HEK293 (cell line): ENCODE measurements around the gene TMEM233.

Experiments used
- CTCF ChIA-PET: fragments of 350-600 bp; formaldehyde crosslinking; extraction: SDS; loops from one replicate; lab custom pipeline; 2021; ENCODE audit warnings: antibody characterized with exemption; lab: Yijun Ruan, JAX
- POLR2A ChIA-PET: fragments of 300-600 bp; formaldehyde crosslinking; extraction: SDS; loops from one replicate; lab custom pipeline; 2020; ENCODE audit warnings: antibody characterized with exemption, inconsistent platforms; lab: Yijun Ruan, JAX
- H3K27ac ChIP-seq: fragments of 200-500 bp; sonication (Bioruptor generic); 2 replicates; pipeline ENCODE4 v1.5.1; 2014; ENCODE audit warnings: low read depth, low read length, control low read depth, inconsistent platforms; ENCODE audit errors: extremely low read depth
- H3K36me3 ChIP-seq, 2 experiments: fragments of 200-500 bp in 1 of 2; sonication (Bioruptor generic) in 1 of 2; 1 replicate in 1 of 2; 2 replicates in 1 of 2; pipeline ENCODE4 v1.5.1; 2014 to 2017; ENCODE audit warnings: inconsistent platforms in 2 of 2, low read length in 2 of 2; ENCODE audit not compliant: control insufficient read depth in 2 of 2, insufficient read depth in 1 of 2
- H3K4me1 ChIP-seq: fragments of 200-500 bp; sonication (Bioruptor generic); 2 replicates; pipeline ENCODE4 v1.5.1; 2014; ENCODE audit warnings: mild to moderate bottlenecking, low read length, inconsistent platforms; ENCODE audit not compliant: control insufficient read depth, insufficient read depth
- H3K4me3 ChIP-seq: 2 replicates; pipeline ENCODE4 v1.5.1; 2011; ENCODE audit warnings: low read depth, mild to moderate bottlenecking, control low read depth, low read length, moderate library complexity
- H3K9me3 ChIP-seq: fragments of 200-500 bp; sonication (Bioruptor generic); 2 replicates; pipeline ENCODE4 v1.5.1; 2014; ENCODE audit warnings: low read depth, low read length, inconsistent platforms; ENCODE audit not compliant: control insufficient read depth, insufficient read depth
- GLI2 ChIP-seq: fragments of 450-650 bp; formaldehyde crosslinking; IDR thresholded peaks from 2 replicates; pipeline ENCODE4; 2017; ENCODE audit warnings: missing biosample characterization, missing genetic modification characterization, low read depth, borderline replicate concordance
- KLF10 ChIP-seq: fragments of 450-650 bp; IDR thresholded peaks from 2 replicates; pipeline ENCODE4 v1.5.1; 2018; ENCODE audit warnings: missing biosample characterization, mild to moderate bottlenecking, missing genetic modification characterization
- MYNN ChIP-seq: fragments of 450-650 bp; formaldehyde crosslinking; IDR thresholded peaks from 2 replicates; pipeline ENCODE4 v1.5.1; 2016; ENCODE audit warnings: missing biosample characterization, missing genetic modification characterization, borderline replicate concordance
- SCRT2 ChIP-seq: fragments of 450-650 bp; formaldehyde crosslinking; IDR thresholded peaks from 2 replicates; pipeline ENCODE4 v1.5.1; 2016; ENCODE audit warnings: missing biosample characterization, missing genetic modification characterization
- SP2 ChIP-seq: fragments of 450-650 bp; formaldehyde crosslinking; IDR thresholded peaks from 2 replicates; pipeline ENCODE4 v1.5.1; 2016; ENCODE audit warnings: missing biosample characterization, missing genetic modification characterization
- WT1 ChIP-seq: fragments of 450-650 bp; formaldehyde crosslinking; IDR thresholded peaks from 2 replicates; pipeline ENCODE4 v1.5.1; 2016; ENCODE audit warnings: missing biosample characterization, missing genetic modification characterization
- ZNF114 ChIP-seq: fragments of 450-650 bp; formaldehyde crosslinking; IDR thresholded peaks from 2 replicates; pipeline ENCODE4 v1.5.0; 2017; ENCODE audit warnings: missing biosample characterization, missing genetic modification characterization
- ZNF24 ChIP-seq: fragments of 450-650 bp; formaldehyde crosslinking; IDR thresholded peaks from 2 replicates; pipeline ENCODE4 v1.5.1; 2016; ENCODE audit warnings: missing biosample characterization, missing genetic modification characterization
- ZNF248 ChIP-seq: fragments of 450-650 bp; formaldehyde crosslinking; IDR thresholded peaks from 2 replicates; pipeline ENCODE4 v1.5.1; 2017; ENCODE audit warnings: missing biosample characterization, missing genetic modification characterization
- ZNF335 ChIP-seq: fragments of 450-650 bp; formaldehyde crosslinking; conservative IDR thresholded peaks from 2 replicates; pipeline ENCODE4 v1.5.1; 2016; ENCODE audit warnings: missing biosample characterization, missing genetic modification characterization
- ZNF394 ChIP-seq: fragments of 450-650 bp; formaldehyde crosslinking; IDR thresholded peaks from 2 replicates; pipeline ENCODE4 v1.5.1; 2016; ENCODE audit warnings: missing biosample characterization, missing genetic modification characterization, mild to moderate bottlenecking, moderate library complexity, borderline replicate concordance
- ZNF433 ChIP-seq: fragments of 450-650 bp; formaldehyde crosslinking; IDR thresholded peaks from 2 replicates; pipeline ENCODE4 v1.5.1; 2016; ENCODE audit warnings: missing biosample characterization, missing genetic modification characterization, low read depth
- ZNF544 ChIP-seq: fragments of 450-650 bp; formaldehyde crosslinking; IDR thresholded peaks from 2 replicates; pipeline ENCODE4 v1.5.0; 2017; ENCODE audit warnings: missing biosample characterization, missing genetic modification characterization
- ZNF555 ChIP-seq: fragments of 450-650 bp; formaldehyde crosslinking; conservative IDR thresholded peaks from 2 replicates; pipeline ENCODE4 v1.5.1; 2017; ENCODE audit warnings: missing biosample characterization, mild to moderate bottlenecking, missing genetic modification characterization, inconsistent platforms
- ZNF585B ChIP-seq: fragments of 450-650 bp; formaldehyde crosslinking; IDR thresholded peaks from 2 replicates; pipeline ENCODE4 v1.5.1; 2016; ENCODE audit warnings: missing biosample characterization, missing genetic modification characterization
- ZNF76 ChIP-seq: fragments of 450-650 bp; formaldehyde crosslinking; IDR thresholded peaks from 2 replicates; pipeline ENCODE4; 2016; ENCODE audit warnings: low read depth, missing biosample characterization, missing genetic modification characterization, borderline replicate concordance
- ZNF777 ChIP-seq: fragments of 450-650 bp; formaldehyde crosslinking; IDR thresholded peaks from 2 replicates; pipeline ENCODE4 v1.5.1; 2017; ENCODE audit warnings: missing biosample characterization, missing genetic modification characterization, borderline replicate concordance
- ZXDB ChIP-seq: fragments of 450-650 bp; formaldehyde crosslinking; IDR thresholded peaks from 2 replicates; pipeline ENCODE4 v1.5.1; 2016; ENCODE audit warnings: missing biosample characterization, missing genetic modification characterization
- TF ChIP-seq, protein P1 (sequence below): fragments of 450-650 bp; formaldehyde crosslinking; IDR thresholded peaks from 2 replicates; pipeline ENCODE4 v1.5.1; 2016; ENCODE audit warnings: missing biosample characterization, missing genetic modification characterization
- TF ChIP-seq, protein P2 (sequence below): fragments of 450-650 bp; formaldehyde crosslinking; IDR thresholded peaks from 2 replicates; pipeline ENCODE4 v1.5.1; 2016; ENCODE audit warnings: missing biosample characterization, missing genetic modification characterization
- TF ChIP-seq, protein P3 (sequence below): fragments of 450-650 bp; formaldehyde crosslinking; IDR thresholded peaks from 2 replicates; pipeline ENCODE4 v1.5.1; 2016; ENCODE audit warnings: missing biosample characterization, missing genetic modification characterization
- TF ChIP-seq, protein P4 (sequence below): IDR thresholded peaks from 2 replicates; pipeline ENCODE4 v1.6.1; 2011; ENCODE audit warnings: mild to moderate bottlenecking, low read depth, low read length, borderline replicate concordance
- TF ChIP-seq, protein P5 (sequence below): fragments of 450-650 bp; formaldehyde crosslinking; IDR thresholded peaks from 2 replicates; pipeline ENCODE4 v1.5.1; 2016; ENCODE audit warnings: missing biosample characterization, missing genetic modification characterization, low read depth

Gene TMEM233

DNA sequence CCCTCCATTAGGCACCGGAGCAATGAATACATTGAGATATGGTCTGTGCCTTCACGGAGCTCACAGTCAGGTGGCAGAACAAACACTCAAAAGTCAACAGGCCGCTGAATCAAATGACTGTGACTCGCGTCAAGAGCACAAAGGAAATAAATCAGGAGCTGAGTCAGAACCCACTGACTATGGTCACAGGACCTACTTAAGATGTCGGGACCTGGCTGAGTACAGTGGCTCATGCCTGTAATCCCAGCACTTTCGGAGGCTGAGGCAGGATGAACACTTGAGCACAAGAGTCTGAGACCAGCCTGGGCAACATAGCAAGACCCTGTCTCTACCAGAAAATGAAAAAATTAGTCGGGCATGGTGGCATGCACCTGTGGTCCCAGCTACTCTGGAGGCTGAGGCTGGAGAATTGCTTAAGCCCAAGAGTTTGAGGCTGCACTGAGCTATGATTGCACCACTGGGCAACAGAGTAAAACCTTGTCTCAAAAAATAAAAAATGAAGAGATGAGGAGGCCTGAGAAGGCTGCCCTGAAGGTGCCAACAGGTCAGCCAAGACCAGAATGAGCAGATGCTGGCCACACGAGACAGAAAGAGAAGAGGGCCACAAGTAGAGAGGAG is 19.9 kb downstream of the TMEM233 start (continued):
- TF ChIP-seq, protein P1, sequence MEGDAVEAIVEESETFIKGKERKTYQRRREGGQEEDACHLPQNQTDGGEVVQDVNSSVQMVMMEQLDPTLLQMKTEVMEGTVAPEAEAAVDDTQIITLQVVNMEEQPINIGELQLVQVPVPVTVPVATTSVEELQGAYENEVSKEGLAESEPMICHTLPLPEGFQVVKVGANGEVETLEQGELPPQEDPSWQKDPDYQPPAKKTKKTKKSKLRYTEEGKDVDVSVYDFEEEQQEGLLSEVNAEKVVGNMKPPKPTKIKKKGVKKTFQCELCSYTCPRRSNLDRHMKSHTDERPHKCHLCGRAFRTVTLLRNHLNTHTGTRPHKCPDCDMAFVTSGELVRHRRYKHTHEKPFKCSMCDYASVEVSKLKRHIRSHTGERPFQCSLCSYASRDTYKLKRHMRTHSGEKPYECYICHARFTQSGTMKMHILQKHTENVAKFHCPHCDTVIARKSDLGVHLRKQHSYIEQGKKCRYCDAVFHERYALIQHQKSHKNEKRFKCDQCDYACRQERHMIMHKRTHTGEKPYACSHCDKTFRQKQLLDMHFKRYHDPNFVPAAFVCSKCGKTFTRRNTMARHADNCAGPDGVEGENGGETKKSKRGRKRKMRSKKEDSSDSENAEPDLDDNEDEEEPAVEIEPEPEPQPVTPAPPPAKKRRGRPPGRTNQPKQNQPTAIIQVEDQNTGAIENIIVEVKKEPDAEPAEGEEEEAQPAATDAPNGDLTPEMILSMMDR (tag by site-specific recombination) = no peak
- TF ChIP-seq, protein P2, sequence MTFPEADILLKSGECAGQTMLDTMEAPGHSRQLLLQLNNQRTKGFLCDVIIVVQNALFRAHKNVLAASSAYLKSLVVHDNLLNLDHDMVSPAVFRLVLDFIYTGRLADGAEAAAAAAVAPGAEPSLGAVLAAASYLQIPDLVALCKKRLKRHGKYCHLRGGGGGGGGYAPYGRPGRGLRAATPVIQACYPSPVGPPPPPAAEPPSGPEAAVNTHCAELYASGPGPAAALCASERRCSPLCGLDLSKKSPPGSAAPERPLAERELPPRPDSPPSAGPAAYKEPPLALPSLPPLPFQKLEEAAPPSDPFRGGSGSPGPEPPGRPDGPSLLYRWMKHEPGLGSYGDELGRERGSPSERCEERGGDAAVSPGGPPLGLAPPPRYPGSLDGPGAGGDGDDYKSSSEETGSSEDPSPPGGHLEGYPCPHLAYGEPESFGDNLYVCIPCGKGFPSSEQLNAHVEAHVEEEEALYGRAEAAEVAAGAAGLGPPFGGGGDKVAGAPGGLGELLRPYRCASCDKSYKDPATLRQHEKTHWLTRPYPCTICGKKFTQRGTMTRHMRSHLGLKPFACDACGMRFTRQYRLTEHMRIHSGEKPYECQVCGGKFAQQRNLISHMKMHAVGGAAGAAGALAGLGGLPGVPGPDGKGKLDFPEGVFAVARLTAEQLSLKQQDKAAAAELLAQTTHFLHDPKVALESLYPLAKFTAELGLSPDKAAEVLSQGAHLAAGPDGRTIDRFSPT (tag by site-specific recombination) = peak; percentile 44; the same call in 1 of the 2 replicates
- TF ChIP-seq SCRT2 (peak; percentile 65), SP2 (tag by site-specific recombination) (no peak), ZNF335 (0 out of 2 replicates have a peak, but pooled peaks have one; percentile 12), ZNF248 (tag by site-specific recombination) (no peak)

DNA sequence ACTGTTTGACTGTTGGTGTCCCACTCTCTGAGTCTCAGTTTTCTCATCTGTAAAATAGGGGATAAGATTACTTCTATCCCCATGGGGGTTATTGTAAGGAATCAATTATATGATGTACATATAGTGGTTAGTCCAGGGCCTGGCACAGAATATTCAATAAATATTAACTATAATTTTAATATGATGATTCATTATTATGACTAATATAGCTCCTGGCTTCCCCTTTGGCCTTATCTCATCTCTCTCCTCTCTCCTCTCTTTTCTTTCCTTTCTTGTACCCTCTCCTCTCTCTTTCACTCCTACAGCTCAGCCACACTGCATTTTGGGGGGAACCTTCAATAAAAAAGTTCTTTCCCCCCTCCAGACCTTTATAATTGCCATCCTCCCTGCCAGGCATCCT is 21.1 kb downstream of the TMEM233 start:
- H3K4me3 ChIP-seq = no peak overlapping the region

DNA sequence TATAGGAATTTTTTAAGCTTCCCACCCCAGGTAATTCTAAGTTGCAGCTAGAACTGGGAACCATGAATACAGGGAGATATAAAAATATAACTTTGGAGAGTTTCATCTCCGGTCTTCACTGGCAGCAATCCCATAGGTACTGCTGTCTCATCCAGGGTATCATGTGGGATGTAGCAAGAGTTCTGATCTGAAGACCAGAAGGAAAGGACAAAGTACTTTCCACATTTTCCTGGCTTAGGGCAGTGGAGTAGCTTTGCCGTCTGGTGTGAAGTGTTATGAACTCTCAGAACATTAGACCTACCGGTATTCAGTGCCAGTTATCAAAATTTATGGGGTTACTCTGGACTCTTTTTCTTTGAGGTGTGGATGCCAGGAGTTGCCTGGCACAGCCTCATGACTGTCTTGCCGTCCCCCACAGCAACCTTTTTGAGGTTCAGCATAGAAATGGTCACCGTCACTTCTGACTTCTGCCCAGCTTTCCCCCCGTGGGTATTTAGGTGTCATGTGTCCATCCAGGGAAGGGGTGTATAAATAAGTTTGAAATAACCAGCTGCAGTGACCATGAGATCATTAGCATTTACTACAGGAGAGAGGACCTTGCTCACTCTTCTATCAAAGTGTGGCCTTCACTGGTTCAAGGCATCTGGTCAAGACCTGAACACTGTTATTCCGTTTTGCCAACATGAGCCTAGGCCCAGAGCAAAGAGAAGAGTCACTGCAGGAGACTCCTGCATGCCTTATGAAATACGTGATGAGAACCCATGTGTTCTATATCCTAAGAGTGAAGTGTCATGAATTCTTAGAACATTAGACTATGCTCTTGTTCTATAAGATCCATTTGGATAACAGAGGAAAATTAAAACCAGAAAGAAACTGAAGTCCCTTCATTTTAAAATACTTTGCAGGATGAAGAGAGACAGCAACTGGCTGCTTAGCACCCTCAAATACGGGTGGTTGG is 22.2 kb downstream of the TMEM233 start:
- CTCF ChIA-PET = no interaction called here
- no peaks in the 10 kb centered on the region for H3K36me3 ChIP-seq
- H3K4me1 ChIP-seq = no peaks in the 10 kb centered on the region
- no peak for TF ChIP-seq WT1 (tag by site-specific recombination)
- TF ChIP-seq ZNF544 (tag by site-specific recombination) = no peak
- no peak for TF ChIP-seq ZNF24 (tag by site-specific recombination)
- no peak for TF ChIP-seq KLF10 (tag by site-specific recombination)
- TF ChIP-seq ZNF76 (tag by site-specific recombination) = no peak
- no peak for TF ChIP-seq ZNF114 (tag by site-specific recombination)
- no peak for TF ChIP-seq ZNF555
- no peak for TF ChIP-seq ZNF433 (tag by site-specific recombination)
- TF ChIP-seq ZXDB = no peak
- no peak for TF ChIP-seq GLI2 (tag by site-specific recombination)
- TF ChIP-seq MYNN (tag by site-specific recombination) = no peak
- TF ChIP-seq ZNF585B (tag by site-specific recombination) = no peak
- TF ChIP-seq ZNF777 (tag by site-specific recombination) = no peak
- TF ChIP-seq, protein P3, sequence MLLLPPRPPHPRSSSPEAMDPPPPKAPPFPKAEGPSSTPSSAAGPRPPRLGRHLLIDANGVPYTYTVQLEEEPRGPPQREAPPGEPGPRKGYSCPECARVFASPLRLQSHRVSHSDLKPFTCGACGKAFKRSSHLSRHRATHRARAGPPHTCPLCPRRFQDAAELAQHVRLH (tag by site-specific recombination) = no peak
- TF ChIP-seq, protein P4, sequence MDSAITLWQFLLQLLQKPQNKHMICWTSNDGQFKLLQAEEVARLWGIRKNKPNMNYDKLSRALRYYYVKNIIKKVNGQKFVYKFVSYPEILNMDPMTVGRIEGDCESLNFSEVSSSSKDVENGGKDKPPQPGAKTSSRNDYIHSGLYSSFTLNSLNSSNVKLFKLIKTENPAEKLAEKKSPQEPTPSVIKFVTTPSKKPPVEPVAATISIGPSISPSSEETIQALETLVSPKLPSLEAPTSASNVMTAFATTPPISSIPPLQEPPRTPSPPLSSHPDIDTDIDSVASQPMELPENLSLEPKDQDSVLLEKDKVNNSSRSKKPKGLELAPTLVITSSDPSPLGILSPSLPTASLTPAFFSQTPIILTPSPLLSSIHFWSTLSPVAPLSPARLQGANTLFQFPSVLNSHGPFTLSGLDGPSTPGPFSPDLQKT = no peak
- no peaks in the 10 kb centered on the region for H3K9me3 ChIP-seq
- no peak overlapping the region for H3K27ac ChIP-seq
- POLR2A ChIA-PET = no interaction called here
- no peak overlapping the region for H3K4me3 ChIP-seq

More for the DNA sequence above, 21.1 kb downstream of the TMEM233 start:
- Histone ChIP-seq H3K4me1 (no peaks in the 10 kb centered on the region), H3K9me3 (no peaks in the 10 kb centered on the region), H3K27ac (no peak overlapping the region), H3K36me3 (no peaks in the 10 kb centered on the region)
- ChIA-PET POLR2A (no interaction called here), CTCF (no interaction called here)
- TF ChIP-seq ZNF394 (tag by site-specific recombination) (no peak), ZNF114 (tag by site-specific recombination) (no peak)
- TF ChIP-seq, protein P5, sequence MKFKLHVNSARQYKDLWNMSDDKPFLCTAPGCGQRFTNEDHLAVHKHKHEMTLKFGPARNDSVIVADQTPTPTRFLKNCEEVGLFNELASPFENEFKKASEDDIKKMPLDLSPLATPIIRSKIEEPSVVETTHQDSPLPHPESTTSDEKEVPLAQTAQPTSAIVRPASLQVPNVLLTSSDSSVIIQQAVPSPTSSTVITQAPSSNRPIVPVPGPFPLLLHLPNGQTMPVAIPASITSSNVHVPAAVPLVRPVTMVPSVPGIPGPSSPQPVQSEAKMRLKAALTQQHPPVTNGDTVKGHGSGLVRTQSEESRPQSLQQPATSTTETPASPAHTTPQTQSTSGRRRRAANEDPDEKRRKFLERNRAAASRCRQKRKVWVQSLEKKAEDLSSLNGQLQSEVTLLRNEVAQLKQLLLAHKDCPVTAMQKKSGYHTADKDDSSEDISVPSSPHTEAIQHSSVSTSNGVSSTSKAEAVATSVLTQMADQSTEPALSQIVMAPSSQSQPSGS = no peak
